ENCODE results near the gene POLR3K.
"Not testable (repeated sequence)": the region's sequence is repeated elsewhere in the genome, so short reads cannot be mapped to it uniquely, and the experiment has no call there.

Gene POLR3K

GRCh38 chr16:36336-36984 is 16.9 kb downstream of the POLR3K start:
- Histone ChIP-seq H3K9me3 (no peaks in the 10 kb centered on the region), H3K27me3 (no peaks in the 10 kb centered on the region), H3K27ac (no peak overlapping the region), H3K4me3 (no peak overlapping the region), H3K4me1 (no peaks in the 10 kb centered on the region), H3K36me3 (no peaks in the 10 kb centered on the region)
- intact Hi-C loops (cut with DNase I; ENCODE audit: low total_unique reads): no loop called here
- DNase-seq: no peak
- TF ChIP-seq CTCF (IDR thresholded peaks at IDR 0.05): no peak

DNA sequence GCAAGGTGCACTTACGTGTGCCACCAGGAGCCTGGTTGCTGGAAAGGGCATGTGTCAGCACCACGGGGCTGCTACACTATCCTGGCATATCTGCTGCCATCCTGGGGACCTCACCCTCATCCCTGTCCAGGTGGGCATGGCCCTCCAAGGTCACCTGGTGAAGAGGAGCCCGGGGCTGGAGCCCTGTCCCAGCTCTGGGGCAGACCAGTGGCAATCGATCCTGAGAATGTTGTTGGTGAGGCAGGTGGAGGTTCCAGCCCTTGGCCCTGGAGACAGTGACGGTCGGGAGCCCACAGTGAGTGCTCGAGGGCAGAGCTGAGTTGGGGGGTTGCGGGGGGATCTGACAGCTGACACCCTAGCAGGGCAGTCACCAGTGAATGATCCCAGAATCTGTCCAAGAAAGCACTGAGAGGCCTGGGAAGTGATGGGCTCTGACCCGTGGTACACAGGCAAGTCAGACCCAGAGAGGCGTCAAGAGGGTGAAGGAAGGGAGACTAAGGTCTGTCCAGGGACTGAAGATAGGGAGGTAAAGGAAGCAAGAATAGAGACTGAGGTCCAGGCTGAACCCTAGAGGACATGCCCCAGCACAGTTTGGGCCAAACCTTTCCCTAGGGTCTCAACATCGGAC is 17.6 kb downstream of the POLR3K start:
- no peak for TF ChIP-seq CTCF (IDR thresholded peaks at IDR 0.05)
- Histone ChIP-seq H3K4me3 (no peak overlapping the region), H3K27ac (no peak overlapping the region), H3K9me3 (no peaks in the 10 kb centered on the region), H3K4me1 (no peaks in the 10 kb centered on the region), H3K36me3 (no peaks in the 10 kb centered on the region), H3K27me3 (no peaks in the 10 kb centered on the region)
- DNase-seq: no peak
- intact Hi-C loops (cut with DNase I; ENCODE audit: low total_unique reads): no loop called here

- no peak for TF ChIP-seq CTCF (IDR thresholded peaks at IDR 0.05)
- DNase-seq: no peak
- H3K36me3 ChIP-seq: no peaks in the 10 kb centered on the region
- no peak overlapping the region for H3K4me3 ChIP-seq
- H3K27ac ChIP-seq: no peak overlapping the region
- no peaks in the 10 kb centered on the region for H3K4me1 ChIP-seq
- no peaks in the 10 kb centered on the region for H3K9me3 ChIP-seq
- intact Hi-C loops (cut with DNase I; ENCODE audit: low total_unique reads): no loop called here
- no peaks in the 10 kb centered on the region for H3K27me3 ChIP-seq
These were observed 18.3 kb downstream of the POLR3K start for GRCh38 chr16:35011-35677.

GRCh38 chr16:34648-34987 is 18.8 kb downstream of the POLR3K start:
- Histone ChIP-seq H3K4me3 (no peak overlapping the region), H3K4me1 (no peaks in the 10 kb centered on the region), H3K9me3 (no peaks in the 10 kb centered on the region), H3K27ac (no peak overlapping the region), H3K36me3 (no peaks in the 10 kb centered on the region), H3K27me3 (no peaks in the 10 kb centered on the region)
- DNase-seq: no peak
- TF ChIP-seq CTCF (IDR thresholded peaks at IDR 0.05): no peak
- intact Hi-C loops (cut with DNase I; ENCODE audit: low total_unique reads): no loop called here

DNA sequence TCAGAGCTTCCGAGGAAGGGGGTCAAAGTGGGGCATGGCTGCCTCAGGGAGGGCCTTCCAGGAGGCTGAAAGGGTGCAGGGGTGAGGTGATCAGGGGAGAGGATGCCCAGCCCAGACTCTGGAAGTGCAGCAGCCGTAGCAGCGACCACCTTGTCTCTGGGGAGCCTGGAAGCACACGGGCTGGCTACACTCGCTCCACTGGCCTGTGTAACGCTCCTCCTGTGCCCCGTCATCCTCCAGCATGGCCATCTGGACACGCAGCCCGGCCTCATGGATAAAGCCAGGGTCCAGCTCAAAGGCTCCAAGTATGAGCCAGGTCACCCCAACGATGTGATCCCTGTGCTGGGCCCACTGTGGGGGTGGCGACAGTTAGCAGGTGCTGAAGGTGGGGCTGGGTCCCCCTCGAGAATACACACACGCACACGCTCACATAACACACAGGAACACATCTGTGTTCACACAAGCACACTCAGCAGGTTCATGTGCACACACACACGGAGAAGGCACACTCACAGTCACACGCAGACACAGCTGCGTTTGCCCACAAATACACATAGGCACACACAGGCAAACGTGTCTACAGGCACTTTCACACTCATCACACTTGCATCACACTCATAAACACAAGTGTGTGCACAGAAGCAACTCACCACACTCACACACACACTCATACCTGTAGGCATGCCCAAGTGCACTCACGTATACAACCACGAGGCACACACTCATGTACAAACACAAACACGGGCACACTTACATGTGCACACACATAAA is 19.3 kb downstream of the POLR3K start:
- no peak for TF ChIP-seq CTCF (IDR thresholded peaks at IDR 0.05)
- H3K36me3 ChIP-seq: no peaks in the 10 kb centered on the region
- H3K4me3 ChIP-seq: no peak overlapping the region
- H3K9me3 ChIP-seq: no peaks in the 10 kb centered on the region
- no peaks in the 10 kb centered on the region for H3K4me1 ChIP-seq
- no peak for DNase-seq
- no peak overlapping the region for H3K27ac ChIP-seq
- intact Hi-C loops (cut with DNase I; ENCODE audit: low total_unique reads): no loop called here
- no peaks in the 10 kb centered on the region for H3K27me3 ChIP-seq

DNA sequence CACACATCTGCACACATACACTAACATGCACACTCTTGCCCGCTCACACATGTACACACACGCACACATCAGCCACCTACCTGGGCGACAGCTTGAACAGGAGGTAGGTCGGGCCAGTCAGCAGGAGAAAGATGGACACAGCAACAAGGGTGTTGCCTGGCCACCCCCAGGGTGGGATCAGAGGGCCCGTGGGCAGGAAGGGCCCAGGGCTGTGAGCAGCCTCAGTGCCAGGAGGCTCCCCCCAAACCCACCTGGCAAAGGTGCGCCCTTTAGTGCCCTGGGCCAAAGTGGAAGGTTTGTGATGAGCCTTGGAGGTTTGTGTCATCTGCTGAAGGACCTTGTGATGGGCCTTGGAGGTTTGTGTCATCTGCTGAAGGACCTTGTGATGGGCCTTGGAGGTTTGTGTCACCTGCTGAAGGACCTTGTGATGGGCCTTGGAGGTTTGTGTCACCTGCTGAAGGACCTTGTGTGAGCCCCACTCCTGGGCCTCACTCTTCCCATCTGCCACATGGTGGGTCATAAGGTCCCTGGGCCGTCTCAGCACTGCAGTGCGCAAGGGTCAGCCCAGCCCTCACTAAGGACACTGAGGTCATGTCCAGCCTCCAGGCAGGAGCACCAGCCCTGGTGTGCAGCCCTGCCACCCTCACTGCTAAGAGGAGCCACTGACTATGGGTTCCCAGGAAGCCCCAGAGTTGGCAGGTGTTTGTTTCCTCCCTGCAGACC is 20.1 kb downstream of the POLR3K start:
- DNase-seq; H3K4me3 ChIP-seq; H3K27me3 ChIP-seq; H3K27ac ChIP-seq; H3K9me3 ChIP-seq; intact Hi-C loops (cut with DNase I; ENCODE audit: low total_unique reads); H3K4me1 ChIP-seq; H3K36me3 ChIP-seq: not testable (repeated sequence)

GRCh38 chr16:30627-31026 is 22.8 kb downstream of the POLR3K start:
- H3K27ac ChIP-seq; H3K9me3 ChIP-seq; DNase-seq; H3K4me1 ChIP-seq; H3K4me3 ChIP-seq; H3K36me3 ChIP-seq; intact Hi-C loops (cut with DNase I; ENCODE audit: low total_unique reads); H3K27me3 ChIP-seq: not testable (repeated sequence)

DNA sequence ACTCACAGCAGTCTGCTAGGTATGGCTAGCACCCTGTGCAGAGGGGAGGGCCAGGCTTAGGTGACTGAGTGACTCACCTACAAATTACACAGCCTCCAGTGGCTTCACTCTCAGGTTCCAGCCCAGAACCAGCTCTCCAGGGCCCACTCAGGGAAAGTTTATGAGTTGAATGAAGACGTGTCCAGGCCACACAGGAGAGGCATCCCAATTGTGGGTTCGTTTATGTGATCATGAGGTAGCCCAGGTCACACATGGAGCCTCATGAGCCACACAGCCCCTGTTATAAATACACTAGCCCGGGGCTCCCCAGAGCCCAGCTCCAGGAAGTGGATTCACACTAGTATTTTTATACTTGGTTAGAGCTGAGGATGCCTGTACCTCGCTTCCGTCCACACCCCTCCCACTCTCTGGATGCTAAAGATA is 27.5 kb downstream of the POLR3K start:
- DNase-seq, H3K4me1 ChIP-seq, H3K9me3 ChIP-seq: not testable (repeated sequence)

More for the DNA sequence above, 27.5 kb downstream of the POLR3K start:
- H3K27me3 ChIP-seq; H3K4me3 ChIP-seq; H3K36me3 ChIP-seq; intact Hi-C loops (cut with DNase I; ENCODE audit: low total_unique reads); H3K27ac ChIP-seq: not testable (repeated sequence)

Data from tibial artery (tissue), 4 donors.